DND-41 (cell line): Measurements from ENCODE around the gene FDX1.
A peak's percentile ranks its signal among the peaks of the same experiment; 100 is the strongest.
"Not testable (repeated sequence)": the region's sequence is repeated elsewhere in the genome, so short reads cannot be mapped to it uniquely, and the experiment has no call there.

Source experiments
- ATAC-seq: fragments of 200-7000 bp; cut with Tn5 transposase; 3 replicates; pipeline ENCODE4 v1.9.1; 2021; ENCODE audit warnings: low read depth; ENCODE audit not compliant: insufficient read depth
- DNase-seq: peaks from one replicate; pipeline ENCODE4 v3.0.0-alpha.2; 2020
- H2AFZ ChIP-seq: 2 replicates; pipeline ENCODE4 v1.6.0; 2012; ENCODE audit warnings: low read depth, low read length
- H3K27ac ChIP-seq: 2 replicates; pipeline ENCODE4 v1.5.1; 2012; ENCODE audit warnings: low read length, inconsistent platforms
- H3K27me3 ChIP-seq: fragments of 200-600 bp; sonication (generic); 2 replicates; pipeline ENCODE4 v1.6.0; 2012; ENCODE audit warnings: low read length, mild to moderate bottlenecking, inconsistent platforms; ENCODE audit not compliant: insufficient read depth, poor library complexity
- H3K36me3 ChIP-seq: 2 replicates; pipeline ENCODE4 v1.5.1; 2012; ENCODE audit warnings: low read length, inconsistent platforms; ENCODE audit not compliant: insufficient read depth
- H3K4me1 ChIP-seq: 2 replicates; pipeline ENCODE4 v1.5.1; 2012; ENCODE audit warnings: mild to moderate bottlenecking, low read length; ENCODE audit not compliant: insufficient read depth
- H3K4me2 ChIP-seq: 2 replicates; pipeline ENCODE4 v1.6.0; 2012; ENCODE audit warnings: mild to moderate bottlenecking, moderate library complexity, low read length, inconsistent platforms; ENCODE audit not compliant: insufficient read depth
- H3K4me3 ChIP-seq, 2 experiments: fragments of 200-600 bp in 1 of 2; shearing (Covaris generic) in 1 of 2; 2 replicates each; pipeline ENCODE4 v1.5.1; 2012 to 2016; ENCODE audit warnings: inconsistent platforms in 2 of 2, low read length in 2 of 2, mild to moderate bottlenecking in 2 of 2, low read depth in 1 of 2, moderate library complexity in 1 of 2
- H3K79me2 ChIP-seq: 2 replicates; pipeline ENCODE4 v1.6.0; 2012; ENCODE audit warnings: low read length, inconsistent platforms; ENCODE audit not compliant: insufficient read depth
- H3K9ac ChIP-seq: 2 replicates; pipeline ENCODE4 v1.6.0; 2012; ENCODE audit warnings: low read depth, mild to moderate bottlenecking, inconsistent platforms, low read length, moderate library complexity
- H3K9me3 ChIP-seq: 2 replicates; pipeline ENCODE4 v1.5.1; 2012; ENCODE audit warnings: low read length, moderate library complexity, mild to moderate bottlenecking, inconsistent platforms; ENCODE audit not compliant: insufficient read depth, severe bottlenecking
- H4K20me1 ChIP-seq: 2 replicates; pipeline ENCODE4 v1.6.0; 2012; ENCODE audit warnings: low read length; ENCODE audit not compliant: insufficient read depth
- CTCF ChIP-seq: IDR thresholded peaks from 2 replicates; pipeline ENCODE4 v1.5.1; 2012; ENCODE audit warnings: borderline replicate concordance, low read length, moderate library complexity, mild to moderate bottlenecking; ENCODE audit not compliant: poor library complexity, severe bottlenecking; ENCODE audit errors: extremely low read depth
- EZH2 ChIP-seq: IDR thresholded peaks from 3 replicates; pipeline ENCODE4 v1.6.1; 2012; ENCODE audit warnings: borderline replicate concordance, low read depth, mild to moderate bottlenecking, moderate library complexity, low read length, inconsistent platforms; ENCODE audit not compliant: severe bottlenecking

FDX1 gene

GRCh38 chr11:110429731-110430266 lies at the start of gene FDX1:
Gene FDX1, plus strand, starts transcription at chr11:110429948. Its CDS starts 173 bp downstream, at chr11:110430121.
- Histone ChIP-seq H3K4me1 (peaks cover 35% of the 10 kb centered on the region), H3K79me2 (peaks cover 45% of the 10 kb centered on the region), H3K9ac (peak within 1 kb of the TSS; percentile 88), H3K27me3 (no peaks in the 10 kb centered on the region), H3K27ac (peak within 1 kb of the TSS; percentile 76), H3K36me3 (no peaks in the 10 kb centered on the region; the same call in 1 of the 2 replicates), H2AFZ (peak within 1 kb of the TSS; percentile 96), H3K9me3 (no peaks in the 10 kb centered on the region), H4K20me1 (peaks cover 13% of the 10 kb centered on the region; the same call in 1 of the 2 replicates), H3K4me3 (peak within 1 kb of the TSS; percentile 49 to 72), H3K4me2 (peak within 1 kb of the TSS; percentile 78)
- ATAC-seq (peak; percentile 93), DNase-seq (peak; percentile 91)
- TF ChIP-seq EZH2 = no peak
- peak; percentile 68 for TF ChIP-seq CTCF

- no peak for TF ChIP-seq CTCF
- TF ChIP-seq EZH2 = no peak
- Histone ChIP-seq H3K79me2 (no peaks in the 10 kb centered on the region), H4K20me1 (no peaks in the 10 kb centered on the region), H3K27ac (no peak overlapping the region), H2AFZ (no peak overlapping the region), H3K9ac (no peak overlapping the region), H3K4me2 (no peak overlapping the region), H3K4me1 (no peaks in the 10 kb centered on the region), H3K4me3 (no peak overlapping the region), H3K36me3 (no peaks in the 10 kb centered on the region), H3K9me3 (no peaks in the 10 kb centered on the region), H3K27me3 (no peaks in the 10 kb centered on the region)
- ATAC-seq (no peak), DNase-seq (no peak)
Measured at GRCh38 chr11:110380836-110381622, 48.7 kb upstream of the FDX1 start.

- not testable (repeated sequence) for H3K27me3 ChIP-seq, ATAC-seq, H3K36me3 ChIP-seq, H4K20me1 ChIP-seq, DNase-seq, H3K4me2 ChIP-seq, H2AFZ ChIP-seq, H3K9ac ChIP-seq, H3K79me2 ChIP-seq, H3K4me3 ChIP-seq, H3K9me3 ChIP-seq, H3K27ac ChIP-seq, H3K4me1 ChIP-seq
Measured at GRCh38 chr11:110388231-110388630, 41.5 kb upstream of the FDX1 start.

GRCh38 chr11:110389965-110390364 lies 39.8 kb upstream of the FDX1 start:
- H3K79me2 ChIP-seq = no peaks in the 10 kb centered on the region
- no peak overlapping the region for H3K4me2 ChIP-seq
- H3K4me3 ChIP-seq = no peak overlapping the region
- TF ChIP-seq CTCF (no peak), EZH2 (no peak)
- H3K27me3 ChIP-seq = no peaks in the 10 kb centered on the region
- H3K9me3 ChIP-seq = no peaks in the 10 kb centered on the region
- no peak overlapping the region for H3K27ac ChIP-seq
- no peak overlapping the region for H3K9ac ChIP-seq
- H3K4me1 ChIP-seq = no peaks in the 10 kb centered on the region
- no peaks in the 10 kb centered on the region for H3K36me3 ChIP-seq
- ATAC-seq (no peak), DNase-seq (no peak)
- no peak overlapping the region for H2AFZ ChIP-seq
- no peaks in the 10 kb centered on the region for H4K20me1 ChIP-seq
